CD4-positive, alpha-beta memory T cell (primary cell): ENCODE data around the gene ABCC10. TPM values are rescaled to one million over a fixed set of nuclear protein-coding genes. Genes with fewer than 3 reads are reported as not detected.
"Not testable (repeated sequence)": the region's sequence is repeated elsewhere in the genome, so short reads cannot be mapped to it uniquely, and the experiment has no call there.

Experiments used
- CTCF ChIA-PET: fragments of 350-600 bp; sonication (Branson Sonifier 250); formaldehyde crosslinking; loops from one replicate; lab custom pipeline; 2021; ENCODE audit warnings: inconsistent platforms; ENCODE audit not compliant: partially characterized antibody; lab: Charles Lee
- POLR2A ChIA-PET: fragments of 350-600 bp; sonication (Branson Sonifier 250); formaldehyde crosslinking; loops from one replicate; lab custom pipeline; 2021; ENCODE audit not compliant: partially characterized antibody; lab: Charles Lee
- DNase-seq, 5 donors: peaks; one replicate each; pipeline versions ENCODE4 v3.0.0 to v3.0.0-alpha.2; 2020 to 2022; ENCODE audit warnings: mixed read lengths in 1 of 5
- H3K27ac ChIP-seq: one replicate; pipeline ENCODE4 v1.7.0; 2013; ENCODE audit warnings: low read depth, low read length
- H3K27me3 ChIP-seq: 2 replicates; pipeline ENCODE4 v1.7.0; 2013; ENCODE audit warnings: mild to moderate bottlenecking, low read length, moderate library complexity; ENCODE audit not compliant: insufficient read depth
- H3K36me3 ChIP-seq: 2 replicates; pipeline ENCODE4 v1.7.0; 2013; ENCODE audit warnings: mild to moderate bottlenecking, low read length, moderate library complexity; ENCODE audit not compliant: insufficient read depth
- H3K4me1 ChIP-seq: 2 replicates; pipeline ENCODE4 v1.7.0; 2013; ENCODE audit warnings: mild to moderate bottlenecking, low read length, moderate library complexity; ENCODE audit not compliant: insufficient read depth
- H3K4me3 ChIP-seq, 2 donors: one replicate each; pipeline ENCODE4 v1.7.0; 2013; ENCODE audit warnings: low read length in 2 of 2, mild to moderate bottlenecking in 1 of 2
- H3K9me3 ChIP-seq, 2 donors: one replicate each; pipeline ENCODE4 v1.7.0; 2013; ENCODE audit warnings: low read length in 2 of 2, control low read depth in 1 of 2; ENCODE audit not compliant: control insufficient read depth in 1 of 2
- H3K27ac Mint-ChIP-seq, 7 donors: one replicate each; pipeline ENCODE4 v1.8.0; 2020 to 2021; ENCODE audit warnings: mixed read lengths in 7 of 7, mild to moderate bottlenecking in 6 of 7, inconsistent platforms in 3 of 7, moderate library complexity in 3 of 7
- H3K27me3 Mint-ChIP-seq, 2 donors: one replicate each; pipeline ENCODE4 v1.8.0; 2020 to 2021; ENCODE audit warnings: mixed read lengths in 2 of 2
- H3K36me3 Mint-ChIP-seq, 2 donors: one replicate each; pipeline ENCODE4 v1.8.0; 2020 to 2021; ENCODE audit warnings: mixed read lengths in 2 of 2, inconsistent platforms in 1 of 2, mild to moderate bottlenecking in 1 of 2
- H3K4me1 Mint-ChIP-seq, 4 donors: one replicate each; pipeline ENCODE4 v1.8.0; 2020 to 2021; ENCODE audit warnings: mixed read lengths in 4 of 4, mild to moderate bottlenecking in 1 of 4
- H3K4me3 Mint-ChIP-seq, 8 donors: one replicate each; pipeline ENCODE4 v1.8.0; 2020 to 2021; ENCODE audit warnings: mixed read lengths in 8 of 8, mild to moderate bottlenecking in 7 of 8, moderate library complexity in 6 of 8, inconsistent platforms in 3 of 8
- H3K9me3 Mint-ChIP-seq, 8 donors: one replicate each; pipeline ENCODE4 v1.8.0; 2020 to 2021; ENCODE audit warnings: mixed read lengths in 8 of 8, mild to moderate bottlenecking in 5 of 8, inconsistent platforms in 3 of 8, moderate library complexity in 1 of 8
- intact Hi-C: fragments of 100-400 bp; cut with micrococcal nuclease; formaldehyde crosslinking; loops from one replicate; pipeline ENCODE4 v1.15.1; 2023
- polyA plus RNA-seq, 2 donors: library from polyadenylated mRNA; unstranded; fragments of 300-500 nt; fragmentation: Illumina TruSeq; gene quantifications; one replicate each; pipeline ENCODE4 v1.2.3, GENCODE V29; 2021
- total RNA-seq, 2 experiments: library from RNA; stranded (reverse); gene quantifications; one replicate each; pipeline ENCODE4 v1.2.3, GENCODE V29; 2021

ABCC10 gene
- total and polyA plus RNA-seq, 4 experiments from 2014 or later: 11.4 to 80.0 (median 47.4) TPM

DNA sequence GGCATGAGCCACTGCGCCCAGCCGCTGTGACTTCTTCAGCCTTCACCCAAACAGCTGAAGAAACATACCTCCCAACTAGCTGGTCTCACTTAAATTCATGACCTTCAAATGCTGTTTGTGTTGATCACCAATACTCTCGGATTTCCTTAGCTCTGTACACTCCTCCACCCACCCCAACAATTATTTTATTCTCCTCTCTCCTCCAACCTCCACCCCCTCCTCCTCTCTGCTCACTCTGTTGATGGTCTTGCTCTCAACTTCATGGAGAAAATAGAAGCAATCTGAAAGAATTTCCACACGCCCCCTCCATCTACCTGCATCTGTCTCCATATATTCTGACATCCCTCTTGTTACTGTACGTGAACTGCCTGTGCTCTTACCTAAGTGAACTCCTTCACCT lies 34.6 kb downstream of the ABCC10 start:
- no peak overlapping the region for H3K27ac ChIP-seq
- CTCF ChIA-PET: no interaction called here
- H3K4me1 ChIP-seq: no peaks in the 10 kb centered on the region
- Mint-ChIP-seq H3K4me1 (peaks cover 0 to 1% (median under 1%) of the 10 kb centered on the region in 4 donors), H3K9me3 (peaks cover 0 to under 1% (median 0%) of the 10 kb centered on the region in 8 donors), H3K27ac (no peak overlapping the region), H3K4me3 (no peak overlapping the region), H3K27me3 (peaks cover 7 to 15% of the 10 kb centered on the region in 2 donors), H3K36me3 (no peaks in the 10 kb centered on the region)
- intact Hi-C loops: no loop called here
- H3K27me3 ChIP-seq: no peaks in the 10 kb centered on the region
- no peaks in the 10 kb centered on the region for H3K9me3 ChIP-seq
- DNase-seq: no peak
- no peak overlapping the region for H3K4me3 ChIP-seq
- POLR2A ChIA-PET: no interaction called here
- H3K36me3 ChIP-seq: no peaks in the 10 kb centered on the region

DNA sequence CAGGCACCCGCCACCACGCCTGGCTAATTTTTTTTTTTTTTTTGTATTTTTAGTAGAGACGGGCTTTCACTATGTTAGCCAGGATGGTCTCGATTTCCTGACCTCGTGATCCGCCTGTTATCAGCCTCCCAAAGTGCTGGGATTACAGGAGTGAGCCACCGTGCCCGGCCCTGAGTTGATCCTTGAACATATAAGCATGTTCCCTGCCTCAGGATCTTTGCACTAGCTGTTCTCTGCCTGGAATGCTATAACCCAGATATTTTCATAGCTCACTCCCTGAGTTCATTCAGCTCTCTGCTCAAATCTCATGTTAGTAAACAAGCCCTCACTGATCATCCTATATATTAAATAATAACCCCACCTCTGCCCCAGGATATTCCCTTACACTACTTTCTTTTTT lies 37.0 kb downstream of the ABCC10 start:
- no peaks in the 10 kb centered on the region for H3K4me1 Mint-ChIP-seq
- ChIA-PET POLR2A (no interaction called here), CTCF (interaction anchor here (1.2 kb wide), 1 partner anchor 42 kb away, joined by 3 read pairs; no protein-coding TSS in a partner anchor)
- no peaks in the 10 kb centered on the region for H3K27me3 ChIP-seq
- peaks cover 0 to 2% (median 0%) of the 10 kb centered on the region in 8 donors for H3K9me3 Mint-ChIP-seq
- no peak overlapping the region for H3K4me3 ChIP-seq
- DNase-seq: no peak
- peaks cover 19 to 22% of the 10 kb centered on the region in 2 donors for H3K27me3 Mint-ChIP-seq
- no peaks in the 10 kb centered on the region for H3K36me3 Mint-ChIP-seq
- no peaks in the 10 kb centered on the region for H3K9me3 ChIP-seq
- H3K36me3 ChIP-seq: no peaks in the 10 kb centered on the region
- H3K4me3 Mint-ChIP-seq: no peak overlapping the region
- no peaks in the 10 kb centered on the region for H3K4me1 ChIP-seq
- H3K27ac Mint-ChIP-seq: no peak overlapping the region
- intact Hi-C loops: no loop called here
- no peak overlapping the region for H3K27ac ChIP-seq

DNA sequence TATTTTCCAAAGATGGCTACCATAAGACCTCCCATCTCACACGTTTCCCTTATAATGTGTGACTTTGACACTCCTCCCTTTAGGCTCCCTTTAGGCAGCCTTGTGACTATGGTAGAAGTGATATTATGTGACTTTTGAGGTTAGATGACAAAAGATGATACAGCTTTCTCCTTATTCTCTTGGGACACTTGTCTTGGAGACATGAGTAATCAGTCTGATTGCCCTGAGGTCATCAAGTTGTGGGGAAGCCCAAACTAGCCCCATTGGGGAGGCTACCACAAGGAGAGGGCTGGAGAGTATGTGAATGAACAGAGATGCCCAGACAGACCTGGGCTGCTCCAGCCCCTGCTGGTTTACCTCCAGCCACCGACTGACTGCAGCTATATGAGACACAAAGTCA lies 38.6 kb downstream of the ABCC10 start:
- H3K9me3 Mint-ChIP-seq: peaks cover 0 to 2% (median 0%) of the 10 kb centered on the region in 8 donors
- CTCF ChIA-PET: interaction anchor here (0.9 kb wide), 1 partner anchor 30 kb away, joined by 3 read pairs; no protein-coding TSS in a partner anchor
- H3K9me3 ChIP-seq: no peaks in the 10 kb centered on the region

DNA sequence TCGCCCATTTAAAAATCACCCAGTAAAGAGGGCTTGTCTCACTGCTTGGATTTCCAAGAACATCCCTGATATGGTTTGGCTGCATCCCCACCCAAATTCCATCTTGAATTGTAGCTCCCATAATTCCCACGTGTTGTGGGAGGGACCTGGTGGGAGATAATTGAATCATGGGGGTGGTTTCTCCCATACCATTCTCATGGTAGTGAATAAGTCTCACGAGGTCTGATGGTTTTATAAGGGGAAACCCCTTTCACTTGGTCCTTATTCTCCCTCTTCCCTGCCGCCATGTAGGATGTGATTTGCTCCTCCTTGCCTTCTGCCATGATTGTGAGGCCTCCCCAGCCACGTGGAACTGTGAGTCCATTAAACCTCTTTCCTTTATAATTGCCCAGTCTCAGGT lies 39.9 kb downstream of the ABCC10 start:
- H3K4me3 ChIP-seq, H3K36me3 Mint-ChIP-seq, H3K9me3 Mint-ChIP-seq, H3K4me1 ChIP-seq, H3K36me3 ChIP-seq, H3K27ac Mint-ChIP-seq, H3K27ac ChIP-seq, H3K4me3 Mint-ChIP-seq, intact Hi-C loops, DNase-seq, H3K27me3 ChIP-seq, H3K9me3 ChIP-seq, H3K4me1 Mint-ChIP-seq, POLR2A ChIA-PET: not testable (repeated sequence)
- CTCF ChIA-PET: interaction anchor here (1.3 to 1.8 kb wide), 2 partner anchors 10 to 39 kb away, joined by 3 to 5 read pairs; partner anchors contain the start of gene TJAP1
- H3K27me3 Mint-ChIP-seq: peaks cover 16 to 25% of the 10 kb centered on the region in 2 donors

More for the DNA sequence above, 38.6 kb downstream of the ABCC10 start:
- H3K27me3 Mint-ChIP-seq: peaks cover 22 to 24% of the 10 kb centered on the region in 2 donors
- H3K4me3 Mint-ChIP-seq: no peak overlapping the region
- no peaks in the 10 kb centered on the region for H3K27me3 ChIP-seq
- no peaks in the 10 kb centered on the region for H3K4me1 ChIP-seq
- no peaks in the 10 kb centered on the region for H3K36me3 ChIP-seq
- H3K36me3 Mint-ChIP-seq: no peaks in the 10 kb centered on the region
- H3K27ac Mint-ChIP-seq: no peak overlapping the region
- POLR2A ChIA-PET: no interaction called here
- H3K4me1 Mint-ChIP-seq: no peaks in the 10 kb centered on the region
- intact Hi-C loops: no loop called here
- DNase-seq: no peak
- H3K4me3 ChIP-seq: no peak overlapping the region
- no peak overlapping the region for H3K27ac ChIP-seq

DNA sequence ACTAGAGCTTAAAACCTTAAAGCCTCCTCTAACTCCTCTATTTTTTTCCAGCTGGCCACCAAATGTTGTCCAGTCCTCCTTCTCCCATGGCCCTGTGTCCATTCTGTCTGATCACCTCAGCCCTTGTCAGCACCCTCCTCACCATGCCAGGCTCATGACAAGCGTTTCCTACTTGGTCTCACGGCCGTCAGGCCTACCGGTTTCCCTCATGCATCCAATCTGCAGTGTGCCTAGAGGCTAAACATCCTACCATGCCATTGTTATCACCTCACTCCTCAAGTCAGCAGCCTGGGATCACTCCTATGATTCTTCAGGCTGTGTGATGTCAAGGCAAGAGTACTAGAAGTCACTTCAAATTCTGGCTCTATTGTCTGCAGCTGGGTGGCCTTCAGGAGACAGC lies 40.4 kb downstream of the ABCC10 start:
- peaks cover 14 to 22% of the 10 kb centered on the region in 2 donors for H3K27me3 Mint-ChIP-seq
- H3K4me1 Mint-ChIP-seq: no peaks in the 10 kb centered on the region
- no peak for DNase-seq
- Histone ChIP-seq H3K27ac (no peak overlapping the region), H3K4me1 (no peaks in the 10 kb centered on the region), H3K27me3 (no peaks in the 10 kb centered on the region), H3K4me3 (no peak overlapping the region), H3K9me3 (no peaks in the 10 kb centered on the region), H3K36me3 (no peaks in the 10 kb centered on the region)
- intact Hi-C loops: no loop called here
- H3K36me3 Mint-ChIP-seq: no peaks in the 10 kb centered on the region
- no peak overlapping the region for H3K4me3 Mint-ChIP-seq
- ChIA-PET POLR2A (no interaction called here), CTCF (interaction anchor here (1.3 to 1.8 kb wide), 2 partner anchors 10 to 39 kb away, joined by 3 to 5 read pairs; partner anchors contain the start of gene TJAP1)
- no peak overlapping the region for H3K27ac Mint-ChIP-seq
- peaks cover 0 to 2% (median 0%) of the 10 kb centered on the region in 8 donors for H3K9me3 Mint-ChIP-seq

DNA sequence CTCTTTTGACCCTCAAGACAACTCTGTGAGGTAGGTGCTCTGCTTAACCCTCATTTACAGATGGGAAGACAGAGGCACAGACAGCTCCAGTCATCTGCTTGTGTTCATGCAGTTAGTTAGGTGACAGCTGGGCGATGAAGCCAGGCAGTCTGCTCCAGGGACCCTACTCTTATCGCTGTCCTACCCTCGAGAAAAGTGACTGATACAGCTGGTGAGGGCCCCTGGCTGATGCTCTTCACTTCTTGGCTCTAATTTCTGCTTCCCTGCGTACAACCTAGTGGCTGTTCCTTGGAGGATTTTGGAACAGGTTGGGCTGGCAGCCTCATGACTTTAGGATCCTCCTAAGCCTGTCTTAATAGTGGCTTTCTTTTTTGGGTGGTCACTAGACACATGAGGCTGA lies 40.9 kb downstream of the ABCC10 start:
- Histone ChIP-seq H3K27me3 (no peaks in the 10 kb centered on the region), H3K27ac (no peak overlapping the region), H3K9me3 (no peaks in the 10 kb centered on the region), H3K4me1 (no peaks in the 10 kb centered on the region), H3K4me3 (no peak overlapping the region), H3K36me3 (no peaks in the 10 kb centered on the region)
- H3K9me3 Mint-ChIP-seq: peaks cover 0 to 2% (median 0%) of the 10 kb centered on the region in 8 donors
- no peak overlapping the region for H3K27ac Mint-ChIP-seq
- H3K4me1 Mint-ChIP-seq: no peaks in the 10 kb centered on the region
- intact Hi-C loops: no loop called here
- DNase-seq: no peak
- ChIA-PET CTCF (interaction anchor here (1.8 kb wide), 1 partner anchor 38 kb away, joined by 5 read pairs; no protein-coding TSS in a partner anchor), POLR2A (no interaction called here)
- H3K27me3 Mint-ChIP-seq: peaks cover 12 to 22% of the 10 kb centered on the region in 2 donors
- H3K36me3 Mint-ChIP-seq: no peaks in the 10 kb centered on the region
- no peak overlapping the region for H3K4me3 Mint-ChIP-seq

DNA sequence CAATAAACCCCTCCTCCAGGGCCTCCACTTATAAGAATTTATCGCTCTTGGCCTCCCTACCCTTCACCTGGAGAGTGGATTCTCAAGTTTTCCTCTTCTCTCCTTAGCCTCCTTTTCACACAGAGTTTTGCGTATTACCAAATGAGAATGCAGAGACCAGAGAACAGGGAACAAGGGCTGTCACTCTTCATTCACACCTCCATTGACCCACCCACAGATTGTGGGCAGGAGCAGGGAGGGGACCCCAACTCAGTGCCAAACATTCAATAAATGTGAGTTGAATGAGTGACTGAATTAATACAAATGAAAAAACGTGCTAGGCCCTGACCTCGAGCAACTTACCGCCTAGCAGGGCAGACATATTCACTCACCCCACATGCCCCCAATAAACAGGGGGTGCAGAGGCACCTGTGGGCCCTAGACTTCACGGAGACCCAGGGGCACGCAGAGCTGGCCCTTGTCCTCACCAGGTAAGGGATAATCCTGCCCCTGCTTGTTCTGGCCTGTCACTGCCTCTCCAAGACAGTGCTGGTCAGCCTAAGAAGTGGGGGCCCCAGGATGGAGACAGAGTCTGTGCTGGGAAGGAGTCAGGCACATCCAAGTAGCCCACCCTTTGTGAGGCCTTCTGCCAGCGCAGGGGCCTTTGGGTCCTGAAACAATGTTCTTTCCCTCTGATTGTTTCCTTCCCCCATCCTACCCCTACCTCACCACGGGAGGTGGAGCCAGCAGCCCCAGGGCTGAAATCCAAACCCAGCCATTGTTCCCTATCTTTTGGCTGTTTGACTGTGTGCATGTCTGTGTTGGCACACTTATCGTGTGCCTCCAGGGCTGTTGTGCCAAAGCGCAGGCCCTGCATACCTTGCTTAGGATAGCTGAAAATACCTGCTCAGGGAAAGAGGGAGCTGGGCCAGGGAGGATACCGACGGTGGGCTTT lies 41.7 kb downstream of the ABCC10 start:
- no peaks in the 10 kb centered on the region for H3K36me3 Mint-ChIP-seq
- H3K9me3 Mint-ChIP-seq: peaks cover 0 to 2% (median 0%) of the 10 kb centered on the region in 8 donors
- ChIA-PET CTCF (interaction anchor here (0.7 to 1.8 kb wide), 3 partner anchors 37 to 42 kb away, joined by 3 to 5 read pairs (median 3); partner anchors contain the start of gene ABCC10), POLR2A (no interaction called here)
- no peak for DNase-seq
- intact Hi-C loops: no loop called here
- Histone ChIP-seq H3K9me3 (no peaks in the 10 kb centered on the region), H3K27me3 (no peaks in the 10 kb centered on the region), H3K4me1 (no peaks in the 10 kb centered on the region), H3K27ac (no peak overlapping the region), H3K4me3 (no peak overlapping the region), H3K36me3 (no peaks in the 10 kb centered on the region)
- H3K27ac Mint-ChIP-seq: no peak overlapping the region
- H3K4me1 Mint-ChIP-seq: no peaks in the 10 kb centered on the region
- peaks cover 12 to 22% of the 10 kb centered on the region in 2 donors for H3K27me3 Mint-ChIP-seq
- no peak overlapping the region for H3K4me3 Mint-ChIP-seq
